ENCODE data around the gene QARS1.

DNA sequence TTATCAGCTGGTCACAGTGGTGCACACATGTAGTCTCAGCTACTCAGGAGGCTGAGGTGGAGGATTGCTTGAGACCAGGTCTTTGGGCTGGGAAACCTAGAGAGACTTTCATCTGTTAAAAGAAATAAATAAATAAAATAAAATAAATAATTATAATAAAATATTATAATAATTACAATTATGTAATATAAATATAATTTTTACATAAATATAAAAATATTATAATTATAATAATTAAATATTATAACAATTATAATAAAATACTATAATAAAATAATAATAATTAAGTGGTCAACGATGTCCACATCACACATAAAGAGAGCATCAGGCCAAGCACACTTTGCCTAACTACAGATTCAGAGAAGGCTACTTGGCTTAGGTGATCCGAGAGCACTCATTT, 25.3 kb downstream of the QARS1 start:
- TF ChIP-seq YY1 (IDR thresholded peaks at IDR 0.05; ENCODE audit: insufficient read depth, insufficient read length) (no peak), ZNF274 (IDR thresholded peaks at IDR 0.05; ENCODE audit: low read depth, low read length) (no peak), SUZ12 (IDR thresholded peaks at IDR 0.05; ENCODE audit: extremely low read depth, insufficient read depth, insufficient read length) (no peak)
